HG03558 (cell line): ENCODE data around the gene CD9.

Experiments
- ATAC-seq: cut with Tn5 transposase; IDR thresholded peaks from one replicate; pipeline ENCODE4 v1.9.1; 2021; ENCODE audit warnings: moderate number of reproducible peaks; ENCODE audit not compliant: unreplicated experiment; ENCODE audit errors: extremely low read depth

Gene CD9

GRCh38 chr12:6215932-6216494 lies 15.8 kb downstream of the CD9 start:
- ATAC-seq: no peak

- ATAC-seq: no peak
Observed at GRCh38 chr12:6216581-6216980, 16.4 kb downstream of the CD9 start.

GRCh38 chr12:6218347-6218925 lies 18.2 kb downstream of the CD9 start:
- ATAC-seq: no peak

GRCh38 chr12:6219980-6220379 lies 19.8 kb downstream of the CD9 start:
- no peak for ATAC-seq

GRCh38 chr12:6221146-6221545 lies 20.9 kb downstream of the CD9 start:
- ATAC-seq: no peak

GRCh38 chr12:6222078-6222654 lies 22.0 kb downstream of the CD9 start:
- ATAC-seq: no peak

GRCh38 chr12:6223545-6223944 lies 23.3 kb downstream of the CD9 start:
- ATAC-seq: no peak

GRCh38 chr12:6224550-6224949 lies 24.4 kb downstream of the CD9 start:
- no peak for ATAC-seq

GRCh38 chr12:6225630-6226001 lies 25.4 kb downstream of the CD9 start:
- no peak for ATAC-seq

- ATAC-seq: no peak
Observed at GRCh38 chr12:6226002-6226678, 25.9 kb downstream of the CD9 start.

- no peak for ATAC-seq
Observed at GRCh38 chr12:6226679-6227051, 26.5 kb downstream of the CD9 start.

- no peak for ATAC-seq
Observed at GRCh38 chr12:6228535-6229223, 28.5 kb downstream of the CD9 start.

GRCh38 chr12:6229224-6230218 lies 29.3 kb downstream of the CD9 start:
- ATAC-seq: no peak

GRCh38 chr12:6230321-6231110 lies 30.3 kb downstream of the CD9 start:
- ATAC-seq: no peak

- ATAC-seq: no peak
Observed at GRCh38 chr12:6231359-6232268, 31.4 kb downstream of the CD9 start.

GRCh38 chr12:6233121-6233971 lies 33.1 kb downstream of the CD9 start:
- ATAC-seq: no peak

- ATAC-seq: no peak
Observed at GRCh38 chr12:6234214-6234613, 34.0 kb downstream of the CD9 start.
